GM12878 (cell line): ENCODE data around the gene CBX2. TPM values are rescaled to one million over a fixed set of nuclear protein-coding genes. Genes with fewer than 3 reads are reported as not detected.

Experiments used
- ATAC-seq: fragments of 200-7000 bp; cut with Tn5 transposase; 3 replicates; pipeline ENCODE4 v1.9.1; 2020; ENCODE audit warnings: mild to moderate bottlenecking, moderate library complexity
- BruUV-seq: library from RNA; stranded (reverse); fragments of 400-500 nt; replicated peaks from 2 replicates; lab custom pipeline; 2021; lab: Mats Ljungman, UMichigan
- CTCF ChIA-PET: fragments of 300-600 bp; sonication (Branson Sonifier 250); formaldehyde crosslinking; extraction: SDS; loops from one replicate; lab custom pipeline; 2021; ENCODE audit warnings: inconsistent platforms; lab: Yijun Ruan, JAX
- POLR2A ChIA-PET: fragments of 350-600 bp; formaldehyde crosslinking; extraction: SDS; loops from one replicate; lab custom pipeline; 2021; ENCODE audit warnings: inconsistent platforms; lab: Charles Lee
- RAD21 ChIA-PET: fragments of 300-600 bp; sonication (Branson Sonifier 250); formaldehyde crosslinking; loops from one replicate; lab custom pipeline; 2023; ENCODE audit warnings: antibody characterized with exemption; ENCODE audit not compliant: unreplicated experiment; lab: Charles Lee
- SMC1A ChIA-PET: fragments of 300-600 bp; sonication (Branson Sonifier 250); formaldehyde crosslinking; loops from one replicate; lab custom pipeline; 2023; ENCODE audit not compliant: unreplicated experiment, uncharacterized antibody; lab: Charles Lee
- DNase-seq: peaks from one replicate; pipeline ENCODE4 v3.0.0-alpha.2; 2011; ENCODE audit warnings: low read depth, low spot score
- FAIRE-seq: peaks from 3 replicates; lab custom pipeline; 2011; peaks lifted over from hg19 to GRCh38; lab: Jason Lieb, UNC
- H2AFZ ChIP-seq: 2 replicates; pipeline ENCODE4 v1.6.0; 2011; ENCODE audit warnings: low read depth, low read length, control low read depth; ENCODE audit not compliant: control insufficient read depth
- H3K27ac ChIP-seq: 2 replicates; pipeline ENCODE4 v1.5.1; 2011; ENCODE audit warnings: control low read depth; ENCODE audit not compliant: control insufficient read depth, insufficient read depth
- H3K27me3 ChIP-seq, 2 experiments: replicated peaks in 1 of 2; 2 replicates each; pipeline versions ENCODE4 v1.6.0 to v1.6.1; 2011; ENCODE audit warnings: low read length in 1 of 2; ENCODE audit not compliant: control insufficient read depth in 2 of 2, insufficient read depth in 2 of 2
- H3K36me3 ChIP-seq, 2 experiments: 2 replicates each; pipeline ENCODE4 v1.5.1; 2011; ENCODE audit warnings: low read length in 1 of 2; ENCODE audit not compliant: control insufficient read depth in 2 of 2, insufficient read depth in 2 of 2
- H3K4me1 ChIP-seq: 2 replicates; pipeline ENCODE4 v1.6.1; 2011; ENCODE audit warnings: mild to moderate bottlenecking, low read length, moderate library complexity, mixed read lengths; ENCODE audit not compliant: control insufficient read depth, insufficient read depth
- H3K4me2 ChIP-seq: 2 replicates; pipeline ENCODE4 v1.6.0; 2011; ENCODE audit warnings: control low read depth; ENCODE audit not compliant: control insufficient read depth, insufficient read depth
- H3K4me3 ChIP-seq: fragments of 200-600 bp; sonication (generic); 2 replicates; pipeline ENCODE4 v1.5.1; 2016
- H3K79me2 ChIP-seq: 2 replicates; pipeline ENCODE4 v1.6.0; 2011; ENCODE audit warnings: low read length; ENCODE audit not compliant: control insufficient read depth, insufficient read depth
- H3K9ac ChIP-seq: 2 replicates; pipeline ENCODE4 v1.8.0; 2011; ENCODE audit warnings: low read length, control low read depth, mixed read lengths; ENCODE audit not compliant: control insufficient read depth, insufficient read depth
- H3K9me3 ChIP-seq: replicated peaks from 3 replicates; pipeline ENCODE4 v1.5.1; 2011; ENCODE audit warnings: mild to moderate bottlenecking, low read length; ENCODE audit not compliant: control insufficient read depth, insufficient read depth
- H4K20me1 ChIP-seq: 2 replicates; pipeline ENCODE4 v1.6.0; 2011; ENCODE audit not compliant: control insufficient read depth, insufficient read depth
- CHD2 ChIP-seq: IDR thresholded peaks from 2 replicates; pipeline ENCODE4 v1.6.1; 2011; ENCODE audit warnings: low read depth, low read length, improper control_type of control experiment, borderline replicate concordance
- HDAC2 ChIP-seq: fragments of 200-600 bp; sonication (generic); IDR thresholded peaks from 2 replicates; pipeline ENCODE4 v1.6.1; 2017
- HDGF ChIP-seq: fragments of 450-650 bp; IDR thresholded peaks from 2 replicates; pipeline ENCODE4 v1.6.1; 2016; ENCODE audit warnings: antibody characterized with exemption
- MEF2B ChIP-seq: fragments of 450-650 bp; IDR thresholded peaks from 2 replicates; pipeline ENCODE4 v1.6.1; 2018; ENCODE audit warnings: mild to moderate bottlenecking, moderate library complexity; ENCODE audit not compliant: partially characterized antibody, poor library complexity, severe bottlenecking
- MYC ChIP-seq: IDR thresholded peaks from 2 replicates; pipeline ENCODE4 v1.6.1; 2011; ENCODE audit warnings: mild to moderate bottlenecking, low read length, moderate library complexity, inconsistent platforms; ENCODE audit not compliant: insufficient read depth, insufficient replicate concordance, insufficient read length, severe bottlenecking
- NBN ChIP-seq: fragments of 450-650 bp; IDR thresholded peaks from 2 replicates; pipeline ENCODE4 v1.6.1; 2016
- NFIC ChIP-seq: IDR thresholded peaks from 2 replicates; pipeline ENCODE4 v1.6.1; 2012; ENCODE audit warnings: low read depth, mild to moderate bottlenecking, inconsistent platforms, low read length, moderate library complexity
- PAX5 ChIP-seq: IDR thresholded peaks from 2 replicates; pipeline ENCODE4 v1.6.1; 2011; ENCODE audit warnings: low read depth, low read length, borderline replicate concordance
- YBX1 ChIP-seq: fragments of 450-650 bp; IDR thresholded peaks from 2 replicates; pipeline ENCODE4 v1.6.1; 2016; ENCODE audit warnings: antibody characterized with exemption
- WGBS: methylation state at CpG from one replicate; pipeline ENCODE4 v1.1.6; 2016; ENCODE audit warnings: low lambda C conversion rate; ENCODE audit not compliant: insufficient replicate concordance, insufficient coverage; ENCODE audit errors: missing lambda C conversion rate; 5-methylcytosine and 5-hydroxymethylcytosine counted together
- in situ Hi-C: fragments of 300-500 bp; cut with MboI; formaldehyde crosslinking; loops from 9 replicates; pipeline ENCODE4 v1.14.3; 2018; ENCODE audit warnings: mixed read lengths
- intact Hi-C: fragments of 100-400 bp; cut with micrococcal nuclease; formaldehyde crosslinking; loops from one replicate; pipeline ENCODE4 v1.14.2; 2022; ENCODE audit not compliant: unreplicated experiment
- polyA plus RNA-seq, 11 experiments: library from polyadenylated mRNA; depleted of rRNA in 4 of 11; unstranded in 6 of 11; stranded (reverse) in 5 of 11; fragments of >200 nt; fragmentation: Nextera tagmentation in 4 of 11; fragmentation: Illumina TruSeq in 1 of 11; extraction: Ambion mirVana in 4 of 11; extraction: Trizol in 1 of 11; gene quantifications; 1 replicate in 1 of 11; 2 replicates in 10 of 11; pipeline versions ENCODE4 v1.2.1 to v1.2.3, GENCODE V29; 2011 to 2016; ENCODE audit warnings: inconsistent platforms in 2 of 11, missing spikeins in 2 of 11, low read depth in 1 of 11
- total RNA-seq, 4 experiments: library from RNA; depleted of rRNA in 3 of 4; stranded (reverse); fragments of >200 nt in 3 of 4; fragmentation: Illumina TruSeq in 1 of 4; extraction: Trizol in 1 of 4; gene quantifications; 2 replicates each; pipeline versions ENCODE4 v1.2.1 to v1.2.3, GENCODE V29; 2013 to 2021
- TF ChIP-seq, protein P1 (sequence below): fragments of 450-650 bp; formaldehyde crosslinking; IDR thresholded peaks from 2 replicates; pipeline ENCODE4 v1.5.0; 2022; ENCODE audit warnings: mild to moderate bottlenecking, missing genetic modification characterization

The CBX2 gene
- total and polyA plus RNA-seq, 10 of the 15 experiments (the other 5 are each of a cell fraction or from before 2014, with no cell fraction given), result 0.35 to 7.5 (median 4.2) TPM

DNA sequence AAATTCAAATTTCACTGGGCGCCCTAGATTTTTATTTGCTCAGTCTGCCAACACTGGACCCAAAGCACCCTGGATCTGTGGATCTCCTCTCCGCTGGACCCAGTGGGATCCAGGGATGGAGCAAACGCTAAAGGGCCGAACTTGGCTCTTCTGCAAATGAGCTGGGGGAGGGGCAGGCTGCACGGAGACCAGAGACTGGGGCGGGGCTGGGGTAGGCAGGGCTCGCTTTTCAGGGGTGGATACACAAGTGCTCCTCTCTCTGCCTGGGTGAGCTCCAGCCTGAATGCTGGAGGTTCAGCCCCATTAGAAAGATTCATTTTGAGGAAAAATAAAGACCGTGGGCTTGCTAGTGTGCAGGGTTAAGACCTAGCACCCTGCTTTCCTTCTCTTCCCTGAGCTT, 52.4 kb downstream of the CBX2 start:
- H3K27ac ChIP-seq, result no peak overlapping the region
- H3K27me3 ChIP-seq, result no peaks in the 10 kb centered on the region
- H3K9ac ChIP-seq, result no peak overlapping the region
- ChIA-PET POLR2A (no interaction called here), CTCF (no interaction called here)
- ATAC-seq (no peak), DNase-seq (no peak), FAIRE-seq (no peak)
- H3K79me2 ChIP-seq, result no peaks in the 10 kb centered on the region
- no peak overlapping the region for H3K4me2 ChIP-seq
- 88% methylated on average over 8 of the region's 8 CpGs for WGBS
- H3K4me1 ChIP-seq, result peaks cover 4% of the 10 kb centered on the region; the same call in 1 of the 2 replicates
- peaks cover 0 to 15% of the 10 kb centered on the region in 2 experiments; a peak in 2 of 4 replicates for H3K36me3 ChIP-seq
- no TSS peak for BruUV-seq
- TF ChIP-seq YBX1 (no peak), NFIC (no peak), MEF2B (no peak), MYC (no peak), NBN (no peak), HDAC2 (no peak), HDGF (no peak), CHD2 (no peak), PAX5 (no peak)
- TF ChIP-seq, protein P1, sequence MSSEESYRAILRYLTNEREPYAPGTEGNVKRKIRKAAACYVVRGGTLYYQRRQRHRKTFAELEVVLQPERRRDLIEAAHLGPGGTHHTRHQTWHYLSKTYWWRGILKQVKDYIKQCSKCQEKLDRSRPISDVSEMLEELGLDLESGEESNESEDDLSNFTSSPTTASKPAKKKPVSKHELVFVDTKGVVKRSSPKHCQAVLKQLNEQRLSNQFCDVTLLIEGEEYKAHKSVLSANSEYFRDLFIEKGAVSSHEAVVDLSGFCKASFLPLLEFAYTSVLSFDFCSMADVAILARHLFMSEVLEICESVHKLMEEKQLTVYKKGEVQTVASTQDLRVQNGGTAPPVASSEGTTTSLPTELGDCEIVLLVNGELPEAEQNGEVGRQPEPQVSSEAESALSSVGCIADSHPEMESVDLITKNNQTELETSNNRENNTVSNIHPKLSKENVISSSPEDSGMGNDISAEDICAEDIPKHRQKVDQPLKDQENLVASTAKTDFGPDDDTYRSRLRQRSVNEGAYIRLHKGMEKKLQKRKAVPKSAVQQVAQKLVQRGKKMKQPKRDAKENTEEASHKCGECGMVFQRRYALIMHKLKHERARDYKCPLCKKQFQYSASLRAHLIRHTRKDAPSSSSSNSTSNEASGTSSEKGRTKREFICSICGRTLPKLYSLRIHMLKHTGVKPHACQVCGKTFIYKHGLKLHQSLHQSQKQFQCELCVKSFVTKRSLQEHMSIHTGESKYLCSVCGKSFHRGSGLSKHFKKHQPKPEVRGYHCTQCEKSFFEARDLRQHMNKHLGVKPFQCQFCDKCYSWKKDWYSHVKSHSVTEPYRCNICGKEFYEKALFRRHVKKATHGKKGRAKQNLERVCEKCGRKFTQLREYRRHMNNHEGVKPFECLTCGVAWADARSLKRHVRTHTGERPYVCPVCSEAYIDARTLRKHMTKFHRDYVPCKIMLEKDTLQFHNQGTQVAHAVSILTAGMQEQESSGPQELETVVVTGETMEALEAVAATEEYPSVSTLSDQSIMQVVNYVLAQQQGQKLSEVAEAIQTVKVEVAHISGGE, result no peak
- TF ChIP-seq, all 136 proteins: peak for 0
- in situ Hi-C loops (no loop called here), intact Hi-C loops (no loop called here)
- ChIA-PET SMC1A (no interaction called here), RAD21 (no interaction called here)
- Histone ChIP-seq H2AFZ (no peak overlapping the region), H3K4me3 (no peak overlapping the region), H3K9me3 (no peaks in the 10 kb centered on the region), H4K20me1 (no peaks in the 10 kb centered on the region)
